IPS-18c (cell line): ENCODE data around the gene SH2D4B.

Experiments used
- H3K4me3 ChIP-seq: 2 replicates; pipeline ENCODE4 v1.7.0; 2013; ENCODE audit warnings: low read depth, mild to moderate bottlenecking, low read length, moderate library complexity; ENCODE audit not compliant: insufficient read depth
- H3K9me3 ChIP-seq: one replicate; pipeline ENCODE4 v1.6.1; 2013; ENCODE audit warnings: mild to moderate bottlenecking, low read length, moderate library complexity; ENCODE audit not compliant: control insufficient read depth, insufficient read depth

The SH2D4B gene

DNA sequence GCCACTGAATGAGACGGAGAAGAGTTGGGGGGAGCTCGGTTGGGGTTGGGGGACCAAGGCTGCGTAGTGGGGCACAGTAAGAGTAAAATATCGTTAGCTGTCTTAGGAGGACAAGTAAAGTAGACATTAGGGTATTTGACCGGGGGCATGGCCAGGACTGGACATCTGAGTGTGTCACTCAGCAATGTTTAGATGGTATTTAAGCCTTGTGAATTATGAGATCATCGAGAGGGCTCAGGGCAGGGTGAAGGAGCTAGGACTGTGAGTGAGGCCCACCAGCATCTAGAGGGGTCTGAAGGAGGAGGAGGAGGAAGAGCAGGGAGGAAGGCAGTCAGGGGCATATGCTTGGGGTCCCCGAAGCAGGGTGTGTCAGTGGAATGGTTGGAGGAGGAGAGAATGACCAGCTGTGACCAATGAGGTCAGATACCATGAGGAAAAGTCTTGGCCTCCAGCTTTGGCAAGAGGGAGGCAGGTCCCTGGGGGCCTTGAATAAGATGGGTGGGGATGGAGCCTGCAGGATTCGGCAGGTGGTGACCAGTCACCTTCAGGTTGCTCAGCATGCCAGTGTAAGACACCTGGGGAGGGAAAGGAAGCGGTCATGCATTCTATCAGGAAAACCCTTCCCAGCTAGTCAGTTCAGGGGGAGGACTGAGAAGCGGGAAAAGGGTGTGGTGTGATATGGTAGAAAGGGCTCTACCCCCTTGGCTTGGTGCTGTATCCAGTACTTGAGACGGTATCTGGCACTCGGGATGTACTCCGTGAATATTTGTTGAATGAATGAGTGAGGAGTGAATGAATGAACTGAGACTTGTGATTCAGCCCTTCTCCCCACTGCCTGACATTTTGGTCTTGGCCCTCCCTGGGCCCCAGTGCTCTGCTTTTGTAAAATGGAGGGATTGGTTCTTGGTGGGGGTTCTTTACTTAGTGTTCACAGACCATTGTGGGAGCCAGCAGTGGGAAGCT is 34.8 kb upstream of the SH2D4B start:
- H3K9me3 ChIP-seq, result no peaks in the 10 kb centered on the region
- no peak overlapping the region for H3K4me3 ChIP-seq

DNA sequence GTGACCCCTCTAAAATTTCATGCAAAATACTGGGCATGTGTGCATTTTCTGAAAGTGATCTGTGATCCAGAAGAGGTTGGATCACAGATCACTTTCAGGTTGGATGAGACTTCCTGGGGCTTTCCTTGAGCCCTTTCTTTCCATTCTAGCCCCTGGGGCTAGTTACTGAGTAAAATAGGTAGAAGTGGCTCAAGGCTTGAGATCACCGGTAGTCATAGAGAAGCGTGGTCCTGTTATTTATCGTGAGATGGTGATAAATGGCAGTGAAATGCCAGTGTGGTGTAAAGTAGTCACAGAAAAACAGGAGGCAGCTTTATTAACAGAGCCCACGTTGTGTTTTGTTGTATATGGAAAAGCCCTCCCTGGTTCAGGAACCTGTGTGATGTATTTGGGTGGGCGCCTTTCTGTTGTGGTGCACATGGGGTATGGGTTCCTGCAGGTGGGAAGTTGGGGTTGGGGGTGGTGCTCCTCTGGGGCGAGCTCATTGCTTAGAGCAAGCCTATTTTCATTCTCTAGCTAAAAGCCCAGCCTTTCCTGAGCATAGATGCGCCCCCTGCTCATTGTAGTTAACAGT is 34.0 kb upstream of the SH2D4B start:
- no peak overlapping the region for H3K4me3 ChIP-seq
- H3K9me3 ChIP-seq, result no peaks in the 10 kb centered on the region

DNA sequence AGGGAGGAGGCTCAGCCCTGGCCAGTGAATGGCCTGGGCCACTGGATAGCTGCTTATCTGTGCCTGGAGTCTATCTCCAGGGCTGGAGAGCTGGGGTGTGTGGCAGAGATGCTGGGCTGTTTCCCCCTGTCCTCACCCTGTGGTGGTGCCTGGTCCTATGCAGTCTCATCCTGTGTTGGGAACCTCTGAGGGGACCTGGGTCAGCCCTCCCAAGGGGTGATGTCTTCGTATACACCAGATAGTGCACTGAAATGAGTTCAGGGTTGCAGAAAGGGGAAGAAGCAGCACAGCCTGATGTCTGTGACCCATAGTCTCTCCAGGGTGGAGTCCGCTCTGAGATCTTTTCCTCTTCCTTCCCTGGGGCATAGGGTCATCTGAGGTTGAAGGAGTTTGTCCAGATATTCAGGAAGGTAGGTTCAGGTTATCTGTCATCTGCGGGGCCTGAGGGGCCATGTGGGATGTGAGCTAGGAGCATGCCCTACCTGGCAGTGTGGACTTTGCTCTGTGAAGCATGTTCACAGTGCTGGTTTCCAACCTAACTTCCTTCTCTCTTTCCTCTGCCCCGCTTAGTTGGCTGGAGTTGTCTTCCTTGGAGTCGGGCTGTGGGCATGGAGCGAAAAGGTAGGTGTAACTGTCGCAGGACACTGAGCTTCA is 33.4 kb upstream of the SH2D4B start:
- H3K9me3 ChIP-seq, result no peaks in the 10 kb centered on the region
- no peak overlapping the region for H3K4me3 ChIP-seq

DNA sequence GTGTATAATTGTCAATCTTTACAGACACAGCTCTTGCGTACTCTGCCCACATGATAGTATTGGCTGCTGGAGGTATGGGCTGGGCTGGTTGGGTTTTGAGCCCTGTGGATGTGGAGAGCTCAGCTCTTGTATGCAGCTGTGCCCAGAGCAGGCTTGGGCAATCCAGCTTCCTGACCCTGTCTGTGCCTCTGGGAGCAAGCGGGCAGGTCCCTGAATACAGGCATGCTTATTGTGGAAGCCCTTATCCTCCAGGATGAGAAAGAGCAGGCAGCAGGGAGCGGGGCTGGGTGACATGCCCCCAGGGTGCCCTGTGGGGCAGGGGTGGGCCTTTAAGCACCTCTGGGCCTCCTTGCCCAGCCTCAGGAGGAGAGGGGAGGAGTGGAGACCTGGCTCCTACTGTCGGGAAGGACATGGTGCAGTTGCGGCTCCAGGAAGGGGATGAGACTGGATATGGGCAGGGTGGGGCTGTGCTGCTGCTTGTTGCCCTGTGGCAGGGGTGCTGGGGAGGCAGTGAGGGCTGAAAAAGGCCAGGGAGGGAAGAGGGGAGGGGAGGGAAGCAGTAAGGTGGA is 32.7 kb upstream of the SH2D4B start:
- H3K4me3 ChIP-seq, result no peak overlapping the region
- H3K9me3 ChIP-seq, result no peaks in the 10 kb centered on the region

DNA sequence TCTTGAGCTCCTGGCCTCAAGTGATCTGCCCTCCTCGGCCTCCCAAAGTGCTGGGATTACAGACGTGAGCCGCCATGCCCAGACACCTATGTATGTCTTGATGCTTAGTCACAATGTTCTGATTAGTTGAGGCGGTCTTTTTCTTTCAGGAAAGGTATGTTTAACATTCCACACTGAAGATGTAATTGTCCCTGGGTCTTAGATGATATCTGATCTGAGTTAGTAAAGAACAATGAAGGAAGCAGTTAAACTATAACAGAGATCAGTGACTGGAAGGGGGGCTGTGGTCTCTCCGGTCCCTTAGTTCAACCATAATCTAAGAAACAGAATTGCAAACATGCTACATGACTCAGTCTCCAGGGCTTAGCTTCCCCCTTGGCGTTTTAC is 31.5 kb upstream of the SH2D4B start:
- Histone ChIP-seq H3K9me3 (no peaks in the 10 kb centered on the region), H3K4me3 (no peak overlapping the region)

DNA sequence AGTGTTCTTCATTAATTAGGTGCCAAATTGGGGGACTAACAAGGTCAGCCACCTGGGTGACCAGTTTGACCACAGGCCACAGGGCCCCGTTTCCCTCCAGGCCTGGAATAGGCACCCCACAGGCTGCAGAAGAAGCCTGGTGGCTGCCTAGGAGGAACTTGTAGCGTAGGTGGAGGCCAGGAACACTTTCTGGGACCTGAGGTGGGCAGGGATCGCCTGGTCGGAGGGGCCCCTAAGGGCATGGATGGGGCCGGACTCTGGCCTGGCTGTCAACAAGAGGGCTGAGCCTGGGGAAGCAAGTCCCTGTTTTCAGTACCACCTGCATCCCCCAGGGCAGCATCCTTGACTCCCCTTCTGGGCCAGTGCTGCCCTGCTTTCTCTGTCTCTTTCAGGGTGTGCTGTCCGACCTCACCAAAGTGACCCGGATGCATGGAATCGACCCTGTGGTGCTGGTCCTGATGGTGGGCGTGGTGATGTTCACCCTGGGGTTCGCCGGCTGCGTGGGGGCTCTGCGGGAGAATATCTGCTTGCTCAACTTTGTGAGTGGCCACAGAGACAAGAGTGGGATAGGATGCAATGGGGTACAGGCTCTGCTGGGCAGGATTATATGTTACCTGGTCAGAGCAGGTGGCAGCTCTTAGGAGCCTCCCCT is 30.7 kb upstream of the SH2D4B start:
- no peaks in the 10 kb centered on the region for H3K9me3 ChIP-seq
- H3K4me3 ChIP-seq, result no peak overlapping the region

DNA sequence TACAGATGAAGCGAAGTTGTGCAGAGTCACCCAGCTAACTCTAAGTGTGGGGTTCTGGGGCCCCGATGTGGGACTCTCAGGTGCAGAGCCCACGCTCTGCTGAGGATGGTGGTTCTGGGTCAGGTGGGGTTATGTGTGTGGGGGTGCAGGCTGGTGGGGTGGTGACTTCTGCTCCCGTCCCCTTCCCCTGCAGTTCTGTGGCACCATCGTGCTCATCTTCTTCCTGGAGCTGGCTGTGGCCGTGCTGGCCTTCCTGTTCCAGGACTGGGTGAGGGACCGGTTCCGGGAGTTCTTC is 28.6 kb upstream of the SH2D4B start:
- no peaks in the 10 kb centered on the region for H3K9me3 ChIP-seq
- no peak overlapping the region for H3K4me3 ChIP-seq

DNA sequence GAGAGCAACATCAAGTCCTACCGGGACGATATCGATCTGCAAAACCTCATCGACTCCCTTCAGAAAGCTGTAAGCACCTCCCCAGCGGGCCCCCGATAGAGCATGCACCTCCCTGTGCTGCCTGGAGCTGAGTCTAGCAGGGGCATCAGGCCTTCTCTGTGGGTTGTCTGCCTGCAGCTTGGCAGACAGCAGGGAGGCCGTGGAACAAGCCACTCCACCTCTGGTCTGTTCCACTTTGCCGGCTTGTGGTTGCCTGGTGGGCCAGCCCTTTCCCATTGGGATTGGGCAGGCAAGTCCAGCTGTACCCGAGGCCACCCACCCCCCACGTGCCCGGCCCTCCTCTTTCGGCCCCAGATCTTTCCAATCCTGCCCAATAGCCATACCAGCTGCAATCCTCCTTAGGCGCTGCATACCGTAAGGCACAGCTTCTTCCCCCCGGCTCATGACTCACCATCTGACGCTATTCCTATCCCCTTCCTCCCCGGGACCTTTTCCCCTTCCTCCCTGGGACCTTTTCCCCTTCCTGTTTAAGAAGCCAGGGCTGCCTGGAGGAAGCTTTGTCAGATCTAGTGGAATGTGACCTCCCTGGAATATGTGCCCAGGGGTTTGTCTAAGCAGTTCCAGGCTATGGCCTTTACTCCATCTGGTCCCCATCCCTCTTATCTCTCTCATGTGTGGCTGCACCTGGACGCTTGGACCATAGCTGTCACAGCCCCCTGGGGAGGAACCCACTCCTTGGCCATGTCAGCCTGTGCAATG is 28.1 kb upstream of the SH2D4B start:
- H3K9me3 ChIP-seq, result no peaks in the 10 kb centered on the region
- H3K4me3 ChIP-seq, result no peak overlapping the region

DNA sequence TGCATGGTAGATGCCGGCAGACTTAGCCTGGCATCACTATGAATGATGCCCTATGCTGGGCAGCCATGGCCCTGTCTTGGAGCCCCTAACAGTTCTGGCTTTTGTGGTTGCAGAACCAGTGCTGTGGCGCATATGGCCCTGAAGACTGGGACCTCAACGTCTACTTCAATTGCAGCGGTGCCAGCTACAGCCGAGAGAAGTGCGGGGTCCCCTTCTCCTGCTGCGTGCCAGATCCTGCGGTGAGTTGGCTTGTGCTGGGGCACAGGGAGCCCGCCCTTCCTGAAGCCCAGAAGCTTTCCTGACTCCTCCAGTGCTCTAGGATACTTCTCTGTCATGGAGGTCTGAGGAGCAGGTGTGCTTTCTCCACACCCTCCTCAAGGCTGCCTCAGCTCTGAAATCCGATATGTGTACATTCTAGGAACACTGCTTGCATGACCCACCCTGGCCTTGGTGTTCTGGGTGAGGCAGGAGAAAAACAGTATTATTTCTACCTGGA is 25.6 kb upstream of the SH2D4B start:
- no peak overlapping the region for H3K4me3 ChIP-seq
- H3K9me3 ChIP-seq, result no peaks in the 10 kb centered on the region

DNA sequence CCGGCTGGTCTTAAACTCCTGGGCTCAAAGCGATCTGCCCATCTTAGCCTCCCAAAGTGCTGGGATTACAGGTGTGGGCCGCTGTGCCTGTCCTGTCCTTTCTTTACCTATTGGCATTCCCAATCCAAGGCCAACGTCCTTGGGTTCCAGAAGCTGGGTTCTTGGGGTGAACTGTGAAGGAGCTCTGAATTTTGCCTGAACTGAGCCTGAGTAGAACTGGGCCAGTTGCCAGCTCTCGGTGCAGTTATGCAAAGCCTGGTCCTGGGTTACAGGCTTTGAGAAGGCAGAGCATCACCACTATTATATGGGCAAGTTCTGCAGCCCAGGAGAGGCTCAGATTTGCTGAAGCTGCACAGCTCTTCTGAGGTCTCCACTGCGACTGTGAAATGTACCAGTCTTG is 24.6 kb upstream of the SH2D4B start:
- no peak overlapping the region for H3K4me3 ChIP-seq
- no peaks in the 10 kb centered on the region for H3K9me3 ChIP-seq

DNA sequence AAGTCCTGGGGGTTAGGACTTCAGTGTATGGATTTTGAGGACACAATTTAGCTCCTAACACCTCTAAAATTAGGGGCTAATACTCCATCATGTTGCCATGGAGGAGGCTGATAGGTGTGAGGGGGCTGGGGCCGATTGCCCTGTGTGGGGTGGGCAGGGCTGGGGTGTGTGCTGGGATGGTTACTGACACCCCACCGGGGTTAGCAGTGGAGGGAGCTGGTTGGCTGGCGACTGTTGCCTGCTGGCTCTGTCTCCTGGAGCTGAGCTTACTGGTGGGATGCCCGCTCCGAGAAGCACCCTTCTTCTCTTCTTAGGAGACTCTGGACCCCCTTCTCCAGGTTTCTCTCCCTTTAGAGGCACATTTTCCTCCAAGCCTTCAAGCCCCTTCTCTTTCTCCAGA is 22.2 kb upstream of the SH2D4B start:
- no peak overlapping the region for H3K4me3 ChIP-seq
- H3K9me3 ChIP-seq, result no peaks in the 10 kb centered on the region

DNA sequence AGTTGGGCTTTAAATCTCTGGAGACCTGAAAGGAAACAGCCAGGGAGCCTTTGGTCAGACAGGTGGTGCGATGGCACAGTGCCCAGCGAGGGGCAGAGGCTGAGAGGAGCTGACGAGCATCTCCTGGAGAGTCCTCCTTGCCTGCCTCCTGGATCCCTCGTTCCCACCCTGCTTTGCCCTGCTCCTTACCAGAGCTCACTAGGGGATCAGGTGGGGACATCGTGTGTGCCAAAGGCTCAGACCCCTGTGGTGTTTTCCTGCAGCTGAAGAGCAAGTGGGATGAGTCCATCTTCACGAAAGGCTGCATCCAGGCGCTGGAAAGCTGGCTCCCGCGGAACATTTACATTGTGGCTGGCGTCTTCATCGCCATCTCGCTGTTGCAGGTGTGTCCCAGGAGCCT is 21.8 kb upstream of the SH2D4B start:
- H3K9me3 ChIP-seq, result no peaks in the 10 kb centered on the region
- H3K4me3 ChIP-seq, result no peak overlapping the region

DNA sequence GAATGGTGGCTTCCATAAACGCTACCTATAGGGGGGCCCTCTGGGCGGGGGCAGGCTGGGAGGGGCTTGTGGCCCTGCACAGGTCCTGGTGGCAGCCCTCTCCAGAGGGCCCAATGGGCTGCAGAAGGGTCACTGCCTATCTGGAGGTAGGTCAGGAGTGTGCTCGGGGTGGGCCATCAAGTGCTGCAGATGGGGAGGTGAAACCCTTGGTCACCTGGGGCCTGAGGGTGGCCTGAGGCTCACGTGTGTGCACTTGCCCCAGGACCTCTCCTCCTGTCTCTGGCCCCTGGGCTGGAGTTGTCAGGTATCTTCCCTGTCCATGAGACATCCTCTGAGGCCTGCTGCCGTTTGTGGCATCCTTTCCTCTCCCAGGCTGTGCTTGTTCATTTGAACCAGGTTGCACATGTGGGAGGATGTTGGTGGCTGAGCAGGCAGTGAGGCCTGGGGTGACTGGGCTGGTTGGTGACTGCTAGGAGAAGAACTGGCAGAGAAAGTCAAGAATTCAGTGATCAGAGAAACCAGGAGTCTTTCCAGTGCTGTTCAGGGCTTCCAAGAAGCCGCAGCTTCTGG is 21.1 kb upstream of the SH2D4B start:
- Histone ChIP-seq H3K4me3 (no peak overlapping the region), H3K9me3 (no peaks in the 10 kb centered on the region)

DNA sequence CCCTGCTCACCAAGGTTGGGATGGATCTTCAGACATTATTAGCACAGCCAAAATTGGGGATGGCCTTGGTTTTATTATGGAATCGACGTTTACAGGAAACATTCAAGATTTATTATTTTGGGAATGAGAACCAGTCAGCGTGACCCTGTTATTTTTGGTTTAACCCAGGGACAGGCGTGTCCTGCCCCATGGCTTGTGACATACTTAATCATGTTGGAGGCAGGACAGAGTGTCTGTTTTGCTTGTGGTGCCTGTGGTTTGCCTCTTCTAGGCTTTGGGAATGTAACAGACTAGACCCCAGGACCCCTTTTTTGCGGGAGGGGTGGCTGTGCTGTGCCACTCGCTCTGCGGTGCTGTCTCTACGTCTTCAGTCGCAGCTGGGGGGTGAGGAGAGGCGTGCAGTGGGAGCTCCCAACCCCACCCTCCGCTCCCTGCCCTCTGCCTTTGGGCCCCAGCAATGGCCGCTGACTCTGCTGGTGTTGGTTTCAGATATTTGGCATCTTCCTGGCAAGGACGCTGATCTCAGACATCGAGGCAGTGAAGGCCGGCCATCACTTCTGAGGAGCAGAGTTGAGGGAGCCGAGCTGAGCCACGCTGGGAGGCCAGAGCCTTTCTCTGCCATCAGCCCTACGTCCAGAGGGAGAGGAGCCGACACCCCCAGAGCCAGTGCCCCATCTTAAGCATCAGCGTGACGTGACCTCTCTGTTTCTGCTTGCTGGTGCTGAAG is 20.1 kb upstream of the SH2D4B start:
- Histone ChIP-seq H3K9me3 (no peaks in the 10 kb centered on the region), H3K4me3 (no peak overlapping the region)

DNA sequence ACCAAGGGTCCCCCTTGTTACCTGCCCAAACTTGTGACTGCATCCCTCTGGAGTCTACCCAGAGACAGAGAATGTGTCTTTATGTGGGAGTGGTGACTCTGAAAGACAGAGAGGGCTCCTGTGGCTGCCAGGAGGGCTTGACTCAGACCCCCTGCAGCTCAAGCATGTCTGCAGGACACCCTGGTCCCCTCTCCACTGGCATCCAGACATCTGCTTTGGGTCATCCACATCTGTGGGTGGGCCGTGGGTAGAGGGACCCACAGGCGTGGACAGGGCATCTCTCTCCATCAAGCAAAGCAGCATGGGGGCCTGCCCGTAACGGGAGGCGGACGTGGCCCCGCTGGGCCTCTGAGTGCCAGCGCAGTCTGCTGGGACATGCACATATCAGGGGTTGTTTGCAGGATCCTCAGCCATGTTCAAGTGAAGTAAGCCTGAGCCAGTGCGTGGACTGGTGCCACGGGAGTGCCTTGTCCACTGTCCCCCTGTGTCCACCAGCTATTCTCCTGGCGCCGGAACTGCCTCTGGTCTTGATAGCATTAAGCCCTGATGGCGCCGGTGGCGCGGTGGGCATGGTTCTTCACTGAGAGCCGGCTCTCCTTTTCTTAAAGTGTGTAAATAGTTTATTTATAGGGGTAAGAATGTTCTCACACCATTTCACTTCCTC is 19.4 kb upstream of the SH2D4B start:
- Histone ChIP-seq H3K9me3 (no peaks in the 10 kb centered on the region), H3K4me3 (no peak overlapping the region)
